ENCODE measurements around the gene DGKD.

The DGKD gene

DNA sequence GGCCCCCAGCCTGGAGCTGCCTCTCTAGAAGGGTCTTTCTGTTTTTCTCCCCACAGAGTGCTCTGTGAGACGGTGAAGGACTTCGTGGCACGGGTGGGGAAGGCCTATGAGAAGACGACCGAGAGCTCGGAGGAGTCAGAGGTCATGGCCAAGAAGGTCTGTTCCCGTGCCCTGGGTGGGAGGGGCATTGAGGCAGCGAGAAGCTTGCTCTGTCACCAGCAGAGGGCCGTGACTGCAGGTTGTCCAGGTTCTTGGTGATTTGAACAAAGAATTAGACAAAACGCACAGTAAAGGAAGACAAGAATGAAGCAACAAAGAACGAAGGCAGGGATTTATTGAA lies 93.9 kb downstream of the DGKD start:
- DNase-seq = peak; percentile 13 to 15

DNA sequence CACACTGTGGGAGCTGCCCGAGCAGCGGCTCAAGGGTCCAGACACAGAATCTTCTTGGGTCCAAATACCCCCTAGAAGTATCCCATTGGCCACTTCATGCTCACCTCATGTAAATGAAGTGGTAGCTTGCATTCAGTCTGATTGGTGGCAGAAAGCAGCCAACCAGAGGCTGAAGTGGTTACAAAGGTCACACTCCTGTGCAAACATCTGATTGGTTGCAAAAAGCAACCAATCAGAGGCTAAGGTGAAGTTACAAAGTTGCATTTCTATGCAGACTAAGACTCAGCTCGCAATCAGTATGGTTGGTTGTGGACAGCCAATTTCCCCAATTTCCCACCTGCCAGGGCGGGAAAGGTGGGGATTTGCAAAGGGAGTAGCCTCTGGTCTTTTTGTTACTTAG lies 94.3 kb downstream of the DGKD start:
- DNase-seq = no peak

DNA sequence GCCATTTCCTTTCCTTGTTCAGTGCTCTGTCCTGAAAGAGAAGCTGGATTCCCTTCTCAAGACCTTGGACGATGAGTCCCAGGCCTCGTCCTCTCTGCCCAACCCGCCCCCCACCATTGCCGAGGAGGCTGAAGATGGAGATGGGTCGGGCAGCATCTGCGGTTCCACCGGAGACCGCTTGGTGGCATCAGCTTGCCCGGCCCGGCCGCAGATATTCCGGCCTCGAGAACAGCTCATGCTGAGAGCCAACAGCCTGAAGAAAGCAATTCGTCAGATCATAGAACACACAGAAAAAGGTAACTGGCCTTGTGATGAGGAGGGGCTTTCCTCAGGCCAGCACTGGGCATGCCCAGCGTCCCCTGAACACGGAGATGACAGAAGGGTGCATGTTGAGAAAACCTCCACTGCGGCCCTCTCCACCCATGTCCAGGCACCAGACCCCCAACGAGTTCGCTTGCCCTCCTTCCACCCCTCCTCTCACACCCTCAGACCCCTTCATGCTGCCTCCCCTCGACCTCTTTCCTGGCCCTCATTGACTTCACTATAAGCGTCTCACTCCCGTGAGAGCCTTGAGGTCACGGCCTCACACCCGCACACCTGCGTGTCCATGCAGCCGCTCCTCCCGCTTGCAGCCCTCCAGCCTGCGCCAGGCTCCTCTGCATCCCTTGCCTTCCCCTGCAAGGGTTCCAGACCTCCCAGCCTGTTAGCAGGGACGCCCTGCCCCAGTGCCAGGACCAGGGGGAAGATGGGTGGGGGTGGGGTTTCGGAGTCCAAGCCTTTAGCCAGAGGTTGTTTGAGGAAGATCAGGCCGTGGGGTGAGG lies 95.0 kb downstream of the DGKD start:
- no peak for DNase-seq

- DNase-seq = no peak
Measured at GRCh38 chr2:233449921-233450863, 95.9 kb downstream of the DGKD start.

DNA sequence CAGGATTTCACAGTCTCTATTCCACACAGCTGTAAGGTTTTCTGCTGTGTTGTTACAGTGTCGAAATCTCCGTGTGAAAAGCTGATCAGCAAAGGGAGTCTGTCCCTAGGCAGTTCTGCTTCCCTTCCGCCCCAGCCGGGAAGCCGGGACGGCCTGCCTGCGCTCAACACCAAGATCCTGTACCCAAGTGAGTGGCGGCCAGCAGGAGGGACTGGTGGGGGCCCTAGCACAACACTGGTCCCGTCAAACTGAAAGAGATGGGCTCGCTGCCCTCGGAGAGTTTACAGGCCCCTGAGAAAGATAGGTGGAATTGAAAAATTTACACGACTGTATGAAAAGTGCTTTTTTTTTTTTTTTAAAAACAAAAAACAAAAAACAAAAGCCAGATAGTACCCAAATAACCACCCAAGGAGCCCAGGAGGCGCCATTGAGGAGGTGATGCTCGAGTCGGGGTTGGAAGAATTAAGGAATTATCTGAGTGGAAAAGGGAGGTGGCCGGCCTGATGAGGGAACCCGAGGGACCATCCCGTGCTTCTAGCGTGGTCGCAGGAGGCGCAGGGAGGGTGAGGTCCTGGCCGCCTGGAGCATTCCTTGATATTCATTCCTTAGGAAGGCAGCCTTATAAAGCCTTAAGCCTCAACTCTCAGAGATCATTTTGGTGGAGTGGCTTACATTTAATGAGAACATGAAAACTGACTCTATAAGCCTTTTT lies 96.7 kb downstream of the DGKD start:
- DNase-seq = no peak

DNA sequence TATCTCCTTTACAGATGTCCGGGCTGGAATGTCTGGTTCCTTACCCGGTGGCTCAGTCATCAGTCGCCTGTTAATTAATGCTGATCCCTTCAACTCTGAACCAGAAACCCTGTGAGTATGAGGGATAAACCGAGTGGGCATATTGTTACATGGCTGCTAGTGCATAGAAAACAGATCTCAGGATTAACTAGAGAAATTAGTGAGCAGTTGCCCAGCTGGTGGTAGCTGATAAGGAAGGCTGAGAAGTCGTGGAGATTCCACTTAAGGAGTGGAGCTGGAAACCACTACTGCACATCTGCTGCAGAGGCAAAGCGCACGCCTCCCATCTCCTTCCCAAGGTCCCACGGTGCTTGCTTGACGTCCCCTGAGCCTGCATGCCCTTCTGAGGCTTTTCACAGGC lies 97.7 kb downstream of the DGKD start:
- no peak for DNase-seq

DNA sequence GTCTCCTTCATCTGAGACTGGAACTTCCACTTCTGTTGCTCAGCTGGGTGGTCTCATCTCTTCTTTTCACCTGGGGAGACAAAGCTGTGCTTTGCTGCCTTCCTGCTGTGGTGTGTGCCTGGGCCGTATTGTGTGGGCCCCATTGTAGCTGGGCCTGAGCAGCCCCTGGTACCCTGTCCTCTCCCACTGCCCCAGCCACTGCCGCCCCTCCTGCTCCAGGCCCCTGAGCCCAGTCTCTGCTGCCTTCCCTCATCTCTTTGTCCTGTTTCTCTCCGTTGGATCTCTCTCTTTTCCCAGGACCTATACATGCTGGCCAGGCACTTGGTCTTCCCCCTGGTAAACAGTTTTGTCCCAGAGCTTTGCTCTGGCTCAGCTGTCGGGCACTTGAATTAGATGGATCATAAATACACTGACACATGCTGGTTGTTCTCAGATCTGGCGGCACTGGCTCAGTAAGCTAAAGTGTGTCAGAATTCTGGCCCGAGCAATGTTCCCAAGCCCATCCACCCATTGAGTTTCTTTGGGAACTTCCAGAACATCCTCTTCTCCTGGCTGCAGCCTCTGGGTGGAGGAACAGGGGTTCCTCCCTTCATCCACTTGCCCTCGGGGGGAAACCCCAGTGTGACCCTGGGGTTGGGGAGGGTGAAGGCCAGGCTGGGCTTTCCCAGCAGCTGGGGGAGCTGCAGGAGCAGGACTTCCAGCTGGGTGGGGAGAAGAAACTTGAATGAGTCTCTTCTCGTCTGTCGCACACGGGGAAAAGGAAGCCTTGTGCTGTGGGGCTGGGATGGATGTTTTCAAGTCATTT lies 99.0 kb downstream of the DGKD start:
- DNase-seq = no peak

DNA sequence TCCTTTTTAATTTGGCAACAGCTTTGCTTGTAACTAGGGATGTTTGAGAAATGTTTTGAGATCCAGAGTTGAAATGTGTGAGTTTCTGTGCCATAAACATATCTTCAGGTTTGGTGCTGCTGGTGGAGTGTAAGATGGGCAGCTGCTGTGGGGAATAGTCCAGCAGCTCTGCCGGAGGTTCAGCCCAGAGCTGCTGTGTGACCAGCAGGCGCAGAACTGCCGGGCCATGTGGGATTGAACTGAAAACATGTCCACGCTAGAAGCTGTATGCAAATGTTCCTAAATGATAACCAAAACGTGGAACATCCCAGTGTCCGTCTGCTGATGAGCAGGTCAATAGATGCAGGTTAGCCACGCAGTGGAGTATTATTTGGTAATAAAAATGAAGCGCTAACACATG lies 99.6 kb downstream of the DGKD start:
- no peak for DNase-seq

DNA sequence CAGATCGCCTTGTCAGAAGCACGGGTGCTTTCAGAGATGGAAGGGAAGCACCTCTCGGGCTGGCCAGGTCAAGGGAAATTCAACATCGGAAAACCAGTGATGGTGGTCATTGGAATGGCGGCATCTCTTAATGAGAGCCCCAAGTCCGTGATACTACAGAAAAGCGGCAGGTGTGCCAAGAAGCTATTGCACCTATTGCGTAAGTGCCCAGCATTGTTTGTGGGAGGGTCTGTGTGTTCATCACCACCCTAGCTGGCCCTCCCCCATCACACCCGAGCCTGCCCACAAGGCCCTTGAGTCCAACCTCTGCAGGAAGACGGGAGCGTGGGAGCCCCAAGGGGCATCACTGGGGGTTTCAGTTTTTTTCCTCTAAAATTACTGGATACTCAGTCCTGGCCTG lies 100.7 kb downstream of the DGKD start:
- DNase-seq = no peak

DNA sequence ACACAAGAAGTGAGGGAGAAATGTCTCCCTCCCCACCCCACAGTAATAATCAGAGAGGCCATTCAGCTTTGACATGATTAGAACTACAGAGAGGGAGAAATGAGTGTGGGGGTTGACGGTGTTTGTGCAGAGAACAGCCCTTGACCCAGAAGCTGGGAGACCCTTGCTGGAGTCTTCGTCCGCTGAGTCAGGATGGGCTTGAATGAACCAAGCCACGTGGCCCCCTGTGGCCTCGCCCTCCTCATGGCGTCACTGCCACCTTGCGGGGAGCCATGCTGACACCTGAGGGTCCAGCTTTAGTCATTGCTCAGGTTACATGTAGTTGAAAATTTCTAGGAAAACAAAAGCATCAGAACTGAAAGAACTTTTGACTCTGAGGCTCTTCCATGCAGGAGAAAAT lies 101.2 kb downstream of the DGKD start:
- no peak for DNase-seq

- DNase-seq = no peak
Measured at GRCh38 chr2:233456111-233456510, 101.8 kb downstream of the DGKD start.

GRCh38 chr2:233456934-233457333 lies 102.6 kb downstream of the DGKD start:
- no peak for DNase-seq

GRCh38 chr2:233457356-233457755 lies 103.1 kb downstream of the DGKD start:
- DNase-seq = no peak

GRCh38 chr2:233458031-233458610 lies 103.8 kb downstream of the DGKD start:
- no peak for DNase-seq

- no peak for DNase-seq
Measured at GRCh38 chr2:233458826-233459225, 104.5 kb downstream of the DGKD start.

GRCh38 chr2:233459426-233459825 lies 105.1 kb downstream of the DGKD start:
- no peak for DNase-seq

GRCh38 chr2:233460726-233461441 lies 106.6 kb downstream of the DGKD start:
- no peak for DNase-seq

DNA sequence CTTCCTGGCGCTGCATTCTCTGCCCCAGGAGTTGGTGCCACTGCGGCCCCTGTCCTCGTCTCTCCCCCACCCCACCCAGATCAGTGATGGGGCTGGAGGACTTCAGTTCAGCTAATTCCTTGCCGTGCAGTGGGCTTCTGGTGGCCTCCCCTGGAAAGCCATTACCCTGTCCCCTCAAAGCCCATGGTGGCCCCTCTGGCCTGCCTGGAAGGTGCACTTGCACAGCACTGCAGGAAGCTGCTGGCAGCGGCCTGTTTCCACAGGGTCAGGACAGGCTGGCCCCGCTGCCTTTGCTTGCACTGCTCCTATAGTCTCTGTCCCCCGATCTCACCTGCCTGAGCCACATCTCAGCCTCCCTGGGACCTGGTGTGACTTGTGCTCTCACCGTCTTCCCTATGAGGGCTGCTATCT lies 107.2 kb downstream of the DGKD start:
- no peak for DNase-seq

DNA sequence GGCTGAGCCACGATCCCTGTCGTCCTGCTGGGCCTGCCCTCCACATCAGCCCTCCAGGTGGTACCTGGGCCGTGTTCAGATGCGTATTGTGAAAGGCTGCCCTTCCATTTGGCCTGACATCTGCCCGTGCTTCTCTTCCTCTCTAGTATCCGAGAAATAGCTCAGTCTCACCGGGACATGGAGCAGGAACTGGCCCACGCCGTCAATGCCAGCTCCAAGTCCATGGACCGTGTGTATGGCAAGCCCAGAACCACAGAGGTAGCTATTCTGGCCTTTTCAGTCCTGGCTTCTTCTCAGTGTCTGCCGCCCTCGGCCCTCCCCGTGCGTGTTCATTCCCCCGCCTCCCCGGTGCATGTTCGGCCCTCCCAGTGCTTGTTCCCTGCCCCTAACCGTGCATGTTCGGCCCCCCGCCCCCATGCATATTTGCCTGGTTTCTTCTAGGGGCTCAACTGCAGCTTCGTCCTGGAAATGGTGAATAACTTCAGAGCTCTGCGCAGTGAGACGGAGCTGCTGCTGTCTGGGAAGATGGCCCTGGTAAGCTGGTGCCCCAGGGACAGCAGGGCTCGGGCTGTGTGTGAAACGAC lies 108.0 kb downstream of the DGKD start:
- DNase-seq = no peak

- no peak for DNase-seq
Measured at GRCh38 chr2:233462826-233463470, 108.7 kb downstream of the DGKD start.

GRCh38 chr2:233463586-233463985 lies 109.3 kb downstream of the DGKD start:
- no peak for DNase-seq
